ENCODE measurements around the gene STMN1. TPM values are rescaled to one million over a fixed set of nuclear protein-coding genes. Genes with fewer than 3 reads are reported as not detected.

STMN1 gene
- total RNA-seq, 4 donors from 2014 or later = 11.6 to 39.2 (median 17.0) TPM

- Histone ChIP-seq H3K4me3 (replicated peaks in 1 of 3) (no peak overlapping the region), H3K27ac (no peak overlapping the region), H3K36me3 (no peaks in the 10 kb centered on the region), H3K9me3 (no peaks in the 10 kb centered on the region), H3K27me3 (no peaks in the 10 kb centered on the region), H3K4me1 (no peaks in the 10 kb centered on the region)
- DNase-seq = no peak
- TF ChIP-seq POLR2A (IDR thresholded peaks at IDR 0.05) (no peak), CTCF (IDR thresholded peaks at IDR 0.05) (no peak)
- intact Hi-C loops (cut with DNase I) = no loop called here
- 79 to 81% methylated on average over 7 of the region's 7 CpGs for WGBS, 2 donors
These were observed 17.7 kb downstream of the STMN1 start for GRCh38 chr1:25888426-25888987.

- Histone ChIP-seq H3K4me3 (replicated peaks in 1 of 3) (no peak overlapping the region), H3K27ac (no peak overlapping the region), H3K27me3 (no peaks in the 10 kb centered on the region), H3K4me1 (no peaks in the 10 kb centered on the region), H3K9me3 (no peaks in the 10 kb centered on the region), H3K36me3 (no peaks in the 10 kb centered on the region)
- no peak for DNase-seq
- TF ChIP-seq CTCF (IDR thresholded peaks at IDR 0.05) = no peak
- no peak for TF ChIP-seq POLR2A (IDR thresholded peaks at IDR 0.05)
- 71 to 90% methylated on average over 1 of the region's 1 CpG for WGBS, 2 donors
- intact Hi-C loops (cut with DNase I) = no loop called here
These were observed 20.6 kb downstream of the STMN1 start for GRCh38 chr1:25885602-25886001.

- no peak overlapping the region for H3K27ac ChIP-seq
- peaks cover 0 to 2% of the 10 kb centered on the region in 2 donors for H3K4me1 ChIP-seq
- no peak for DNase-seq
- intact Hi-C loops (cut with DNase I) = no loop called here
- H3K27me3 ChIP-seq = no peaks in the 10 kb centered on the region
- no peaks in the 10 kb centered on the region for H3K9me3 ChIP-seq
- no peak overlapping the region for H3K4me3 ChIP-seq (replicated peaks in 1 of 3)
- no peaks in the 10 kb centered on the region for H3K36me3 ChIP-seq
- 92 to 95% methylated on average over 4 to 10 of the region's 11 CpGs for WGBS, 2 donors
- TF ChIP-seq CTCF (IDR thresholded peaks at IDR 0.05) (no peak), POLR2A (IDR thresholded peaks at IDR 0.05) (no peak)
These were observed 25.0 kb downstream of the STMN1 start for GRCh38 chr1:25881266-25881665.

GRCh38 chr1:25880518-25880917 is 25.7 kb downstream of the STMN1 start:
- Histone ChIP-seq H3K4me3 (replicated peaks in 1 of 3) (no peak overlapping the region), H3K27ac (no peak overlapping the region), H3K4me1 (peaks cover 3 to 7% of the 10 kb centered on the region in 2 donors), H3K36me3 (no peaks in the 10 kb centered on the region), H3K27me3 (no peaks in the 10 kb centered on the region), H3K9me3 (no peaks in the 10 kb centered on the region)
- DNase-seq = no peak
- WGBS, 2 donors = 90 to 93% methylated on average over 5 of the region's 5 CpGs
- intact Hi-C loops (cut with DNase I) = no loop called here
- TF ChIP-seq CTCF (IDR thresholded peaks at IDR 0.05) (no peak), POLR2A (IDR thresholded peaks at IDR 0.05) (no peak)

GRCh38 chr1:25879675-25880074 is 26.5 kb downstream of the STMN1 start:
- intact Hi-C loops (cut with DNase I) = no loop called here
- no peaks in the 10 kb centered on the region for H3K36me3 ChIP-seq
- no peak overlapping the region for H3K4me3 ChIP-seq (replicated peaks in 1 of 3)
- H3K4me1 ChIP-seq = peaks cover 7 to 10% of the 10 kb centered on the region in 2 donors
- DNase-seq = peak; percentile 52 to 57
- TF ChIP-seq CTCF (IDR thresholded peaks at IDR 0.05) = no peak
- no peak for TF ChIP-seq POLR2A (IDR thresholded peaks at IDR 0.05)
- H3K27ac ChIP-seq = no peak overlapping the region
- no peaks in the 10 kb centered on the region for H3K27me3 ChIP-seq
- 52 to 54% methylated on average over 1 to 2 of the region's 2 CpGs for WGBS, 2 donors
- H3K9me3 ChIP-seq = no peaks in the 10 kb centered on the region
